Liver (tissue), 9 donors: ENCODE data around the gene CALML6. TPM values are rescaled to one million over a fixed set of nuclear protein-coding genes. Genes with fewer than 3 reads are reported as not detected.
A peak's percentile ranks its signal among the peaks of the same experiment; 100 is the strongest.

Experiments used
- DNase-seq: peaks from one replicate; pipeline ENCODE4 v3.0.0-alpha.2; 2017; ENCODE audit warnings: low spot score
- H3K27ac ChIP-seq, 2 donors: one replicate each; pipeline ENCODE4 v1.7.0; 2013; ENCODE audit warnings: inconsistent platforms in 2 of 2, low read length in 2 of 2, control low read depth in 1 of 2, low read depth in 1 of 2, mild to moderate bottlenecking in 1 of 2
- H3K27me3 ChIP-seq, 4 donors: one replicate each; pipeline versions ENCODE4 v1.6.1 to v1.7.0; 2013; ENCODE audit warnings: low read length in 3 of 4, inconsistent platforms in 1 of 4, mild to moderate bottlenecking in 1 of 4, moderate library complexity in 1 of 4; ENCODE audit not compliant: control insufficient read depth in 4 of 4, insufficient read depth in 4 of 4
- H3K36me3 ChIP-seq, 4 donors: one replicate each; pipeline versions ENCODE4 v1.6.1 to v1.7.0; 2013; ENCODE audit warnings: low read length in 3 of 4, mild to moderate bottlenecking in 3 of 4, low read depth in 1 of 4, moderate library complexity in 1 of 4; ENCODE audit not compliant: control insufficient read depth in 4 of 4, insufficient read depth in 3 of 4
- H3K4me1 ChIP-seq, 4 donors: one replicate each; pipeline versions ENCODE4 v1.6.1 to v1.7.0; 2013; ENCODE audit warnings: low read length in 3 of 4, mild to moderate bottlenecking in 3 of 4, moderate library complexity in 1 of 4; ENCODE audit not compliant: control insufficient read depth in 4 of 4, insufficient read depth in 4 of 4
- H3K4me3 ChIP-seq, 3 donors: one replicate each; pipeline versions ENCODE4 v1.6.1 to v1.7.0; 2013; ENCODE audit warnings: low read length in 3 of 3, control low read depth in 1 of 3, low read depth in 1 of 3, mild to moderate bottlenecking in 1 of 3
- H3K9ac ChIP-seq, 2 donors: one replicate each; pipeline ENCODE4 v1.7.0; 2013; ENCODE audit warnings: low read length in 2 of 2, mild to moderate bottlenecking in 2 of 2, moderate library complexity in 2 of 2, control low read depth in 1 of 2, low read depth in 1 of 2
- H3K9me3 ChIP-seq, 4 donors: one replicate each; pipeline versions ENCODE4 v1.6.1 to v1.7.0; 2013; ENCODE audit warnings: low read length in 3 of 4; ENCODE audit not compliant: control insufficient read depth in 4 of 4
- ATF3 ChIP-seq: IDR thresholded peaks from 2 replicates; pipeline ENCODE4 v1.6.1; 2016; ENCODE audit warnings: antibody characterized with exemption
- EGR1 ChIP-seq, 2 donors: IDR thresholded peaks; 2 replicates each; pipeline ENCODE4 v1.6.1; 2016 to 2018; ENCODE audit warnings: antibody characterized with exemption in 2 of 2, low read depth in 2 of 2
- FOXA1 ChIP-seq: IDR thresholded peaks from 2 replicates; pipeline ENCODE4 v1.6.1; 2016; ENCODE audit warnings: antibody characterized with exemption
- FOXA2 ChIP-seq: IDR thresholded peaks from 2 replicates; pipeline ENCODE4 v1.6.1; 2016; ENCODE audit warnings: antibody characterized with exemption
- HNF4A ChIP-seq, 2 donors: conservative IDR thresholded peaks; 2 replicates each; pipeline ENCODE4 v1.6.1; 2016; ENCODE audit warnings: antibody characterized with exemption in 2 of 2, mild to moderate bottlenecking in 2 of 2
- HNF4G ChIP-seq: IDR thresholded peaks from 2 replicates; pipeline ENCODE4 v1.6.1; 2016; ENCODE audit warnings: antibody characterized with exemption
- JUND ChIP-seq, 2 donors: IDR thresholded peaks; 2 replicates each; pipeline ENCODE4 v1.6.1; 2016; ENCODE audit warnings: antibody characterized with exemption in 2 of 2
- MAX ChIP-seq: IDR thresholded peaks from 2 replicates; pipeline ENCODE4 v1.6.1; 2016; ENCODE audit warnings: antibody characterized with exemption
- NR2F2 ChIP-seq: IDR thresholded peaks from 2 replicates; pipeline ENCODE4 v1.6.1; 2016; ENCODE audit warnings: antibody characterized with exemption
- RAD21 ChIP-seq, 2 donors: IDR thresholded peaks; 2 replicates each; pipeline ENCODE4 v1.6.1; 2016; ENCODE audit warnings: antibody characterized with exemption in 2 of 2, mild to moderate bottlenecking in 2 of 2
- REST ChIP-seq: IDR thresholded peaks from 2 replicates; pipeline ENCODE4 v1.6.1; 2016; ENCODE audit warnings: antibody characterized with exemption, mild to moderate bottlenecking
- RXRA ChIP-seq, 2 donors: IDR thresholded peaks; 2 replicates each; pipeline ENCODE4 v1.6.1; 2017 to 2018; ENCODE audit warnings: antibody characterized with exemption in 2 of 2, mild to moderate bottlenecking in 1 of 2
- SP1 ChIP-seq: IDR thresholded peaks from 2 replicates; pipeline ENCODE4 v1.6.1; 2018; ENCODE audit warnings: antibody characterized with exemption, mild to moderate bottlenecking
- TAF1 ChIP-seq: conservative IDR thresholded peaks from 2 replicates; pipeline ENCODE4 v1.6.1; 2016; ENCODE audit warnings: antibody characterized with exemption, mild to moderate bottlenecking
- ZBTB33 ChIP-seq: IDR thresholded peaks from 2 replicates; pipeline ENCODE4 v1.6.1; 2016; ENCODE audit warnings: antibody characterized with exemption
- WGBS: extraction: QIAGEN DNeasy Blood & Tissue Kit; methylation state at CpG from one replicate; pipeline ENCODE4 v1.1.7; 2013; 5-methylcytosine and 5-hydroxymethylcytosine counted together
- polyA plus RNA-seq, 2 donors: library from polyadenylated mRNA; stranded (reverse) in 1 of 2; unstranded in 1 of 2; fragments of 200-250 nt in 1 of 2; fragments of >200 nt in 1 of 2; fragmentation: Nextera tagmentation in 1 of 2; extraction: Ambion mirVana in 1 of 2; gene quantifications; one replicate each; pipeline versions ENCODE4 v1.2.1 to v1.2.3, GENCODE V29; 2013 to 2015
- total RNA-seq, 2 donors: library from RNA; depleted of rRNA; stranded (reverse); fragments of >200 nt; gene quantifications; one replicate each; pipeline ENCODE4 v1.2.3, GENCODE V29; 2014
- donor health status: healthy.
- donor health status: healthy.
- donor health status: healthy.
- donor health status: healthy.
- donor health status: healthy.

Gene CALML6
- total and polyA plus RNA-seq, 4 donors, result 0.15 to 0.67 (median 0.47) TPM; not detected in 1

GRCh38 chr1:1872329-1872994 lies 42.6 kb upstream of the CALML6 start:
- no peak overlapping the region for H3K4me3 ChIP-seq
- TF ChIP-seq TAF1, result no peak
- no peak for TF ChIP-seq NR2F2
- TF ChIP-seq HNF4G, result no peak
- no peak for TF ChIP-seq RAD21 (IDR thresholded peaks at IDR 0.05)
- no peak for TF ChIP-seq ATF3
- no peak for TF ChIP-seq MAX
- TF ChIP-seq JUND (IDR thresholded peaks at IDR 0.05), result no peak
- no peak for TF ChIP-seq ZBTB33
- TF ChIP-seq SP1, result no peak
- TF ChIP-seq FOXA2, result no peak
- no peak for TF ChIP-seq RXRA (IDR thresholded peaks at IDR 0.05)
- no peak for TF ChIP-seq EGR1 (IDR thresholded peaks at IDR 0.05; ENCODE audit: low read depth in 2 of 2)
- no peak for TF ChIP-seq FOXA1
- TF ChIP-seq HNF4A (conservative IDR thresholded peaks at IDR 0.05), result no peak
- TF ChIP-seq REST, result no peak
- no peak overlapping the region for H3K9ac ChIP-seq
- DNase-seq, result no peak
- peaks cover 0 to 8% (median 0%) of the 10 kb centered on the region in 4 donors for H3K36me3 ChIP-seq
- H3K4me1 ChIP-seq, result peaks cover 3 to 31% (median 18%) of the 10 kb centered on the region in 4 donors
- WGBS, result 89% methylated on average over 11 of the region's 11 CpGs
- no peaks in the 10 kb centered on the region for H3K27me3 ChIP-seq
- H3K27ac ChIP-seq, result no peak overlapping the region
- H3K9me3 ChIP-seq, result no peaks in the 10 kb centered on the region

- H3K27ac ChIP-seq, result no peak overlapping the region
- H3K4me1 ChIP-seq, result peaks cover 3 to 34% (median 19%) of the 10 kb centered on the region in 4 donors
- DNase-seq, result no peak
- TF ChIP-seq RXRA (IDR thresholded peaks at IDR 0.05) (peak in 1 of 2 donors; percentile 19), REST (no peak)
- H3K9ac ChIP-seq, result no peak overlapping the region
- H3K9me3 ChIP-seq, result no peaks in the 10 kb centered on the region
- H3K27me3 ChIP-seq, result no peaks in the 10 kb centered on the region
- H3K36me3 ChIP-seq, result peaks cover 0 to 8% (median 0%) of the 10 kb centered on the region in 4 donors
- no peak overlapping the region for H3K4me3 ChIP-seq
- 60% methylated on average over 2 of the region's 2 CpGs for WGBS
These were observed 41.9 kb upstream of the CALML6 start for GRCh38 chr1:1873186-1873585.
